DND-41 (cell line): ENCODE data around the gene CD300A.

ENCODE experiments used
- CTCF ChIP-seq: IDR thresholded peaks from 2 replicates; pipeline ENCODE4 v1.5.1; 2012; ENCODE audit warnings: borderline replicate concordance, low read length, moderate library complexity, mild to moderate bottlenecking; ENCODE audit not compliant: poor library complexity, severe bottlenecking; ENCODE audit errors: extremely low read depth
- EZH2 ChIP-seq: IDR thresholded peaks from 3 replicates; pipeline ENCODE4 v1.6.1; 2012; ENCODE audit warnings: borderline replicate concordance, low read depth, mild to moderate bottlenecking, moderate library complexity, low read length, inconsistent platforms; ENCODE audit not compliant: severe bottlenecking

- no peak for TF ChIP-seq CTCF
- TF ChIP-seq EZH2 = no peak
Measured at GRCh38 chr17:74474043-74474792, 7.8 kb downstream of the CD300A start.
